K562 (cell line): ENCODE results near the gene ZDHHC17. TPM values are rescaled to one million over a fixed set of nuclear protein-coding genes. Genes with fewer than 3 reads are reported as not detected.

Experiments used
- ATAC-seq: fragments of 200-7000 bp; cut with Tn5 transposase; 3 replicates; pipeline ENCODE4 v1.9.1; 2020; ENCODE audit warnings: moderate library complexity
- BruUV-seq: library from RNA; stranded (reverse); fragments of 400-500 nt; replicated peaks from 2 replicates; lab custom pipeline; 2021; lab: Mats Ljungman, UMichigan
- CTCF ChIA-PET: fragments of 300-600 bp; formaldehyde crosslinking; extraction: SDS; loops from one replicate; lab custom pipeline; 2021; ENCODE audit warnings: low intra/inter-chr PET ratio; lab: Yijun Ruan, JAX
- POLR2A ChIA-PET: fragments of 300-600, 350-650 bp; sonication (Branson Sonifier 250); formaldehyde crosslinking; extraction: SDS; loops from one replicate; lab custom pipeline; 2021; ENCODE audit warnings: antibody characterized with exemption, inconsistent platforms; lab: Yijun Ruan, JAX
- DNase-seq, 4 experiments: peaks; one replicate each; pipeline versions ENCODE4 v3.0.0 to v3.0.0-alpha.2; 2011 to 2018; ENCODE audit warnings: low spot score in 3 of 4, mixed read lengths in 3 of 4; ENCODE audit errors: extremely low read depth in 1 of 4
- FAIRE-seq: peaks from 2 replicates; lab custom pipeline; 2011; peaks lifted over from hg19 to GRCh38; lab: Jason Lieb, UNC
- H2AFZ ChIP-seq: 2 replicates; pipeline ENCODE4 v1.6.0; 2011; ENCODE audit warnings: low read depth, low read length, control low read depth, inconsistent platforms
- H3K27ac ChIP-seq: fragments of 200-600 bp; 3 replicates; pipeline ENCODE4 v1.8.0; 2011; ENCODE audit warnings: low read depth, mild to moderate bottlenecking, control low read depth, inconsistent platforms, low read length, moderate library complexity, mixed read lengths; ENCODE audit errors: extremely low read depth
- H3K27me3 ChIP-seq, 2 experiments: fragments of 300-600 bp in 1 of 2; 2 replicates in 1 of 2; 3 replicates in 1 of 2; pipeline versions ENCODE4 v1.6.0 to v1.8.0; 2011; ENCODE audit warnings: inconsistent platforms in 2 of 2, low read length in 2 of 2, mild to moderate bottlenecking in 1 of 2, mixed read lengths in 1 of 2, moderate library complexity in 1 of 2; ENCODE audit not compliant: control insufficient read depth in 2 of 2, insufficient read depth in 2 of 2
- H3K36me3 ChIP-seq: fragments of 300-600 bp; 3 replicates; pipeline ENCODE4 v1.8.0; 2011; ENCODE audit warnings: mild to moderate bottlenecking, low read length, inconsistent platforms; ENCODE audit not compliant: control insufficient read depth, insufficient read depth
- H3K4me1 ChIP-seq, 2 experiments: fragments of 200-600 bp in 1 of 2; replicated peaks in 1 of 2; 2 replicates in 1 of 2; 3 replicates in 1 of 2; pipeline versions ENCODE4 v1.5.1 to v1.8.0; 2011; ENCODE audit warnings: inconsistent platforms in 2 of 2, low read length in 2 of 2, mild to moderate bottlenecking in 1 of 2, mixed read lengths in 1 of 2, moderate library complexity in 1 of 2; ENCODE audit not compliant: control insufficient read depth in 2 of 2, insufficient read depth in 2 of 2
- H3K4me2 ChIP-seq: 2 replicates; pipeline ENCODE4 v1.6.1; 2011; ENCODE audit warnings: low read length, control low read depth, inconsistent platforms, mixed read lengths; ENCODE audit not compliant: insufficient read depth
- H3K4me3 ChIP-seq: fragments of 200-600 bp; sonication (generic), shearing (Covaris generic); 2 replicates; pipeline ENCODE4 v1.5.1; 2016; ENCODE audit warnings: control low read depth, inconsistent platforms
- H3K79me2 ChIP-seq: fragments of 200-600 bp; 3 replicates; pipeline ENCODE4 v1.8.0; 2011; ENCODE audit warnings: low read length, inconsistent platforms; ENCODE audit not compliant: control insufficient read depth, insufficient read depth
- H3K9ac ChIP-seq, 2 experiments: 2 replicates each; pipeline versions ENCODE4 v1.6.0 to v1.6.1; 2011; ENCODE audit warnings: low read depth in 2 of 2, low read length in 2 of 2, control low read depth in 1 of 2, inconsistent platforms in 1 of 2, mild to moderate bottlenecking in 1 of 2, mixed read lengths in 1 of 2; ENCODE audit not compliant: insufficient read depth in 1 of 2
- H3K9me1 ChIP-seq: one replicate; pipeline ENCODE4 v1.6.0; 2011; ENCODE audit warnings: inconsistent platforms, mild to moderate bottlenecking, low read length, moderate library complexity; ENCODE audit not compliant: control insufficient read depth, insufficient read depth
- H3K9me3 ChIP-seq: replicated peaks from 2 replicates; pipeline ENCODE4 v1.5.1; 2011; ENCODE audit warnings: low read depth, low read length, inconsistent platforms; ENCODE audit not compliant: control insufficient read depth, insufficient read depth
- H4K20me1 ChIP-seq: replicated peaks from 2 replicates; pipeline ENCODE4 v1.6.1; 2011; ENCODE audit warnings: low read length, inconsistent platforms, mixed read lengths; ENCODE audit not compliant: control insufficient read depth, insufficient read depth
- ASH1L ChIP-seq: fragments of 450-650 bp; IDR thresholded peaks from 2 replicates; pipeline ENCODE4 v1.6.1; 2018; ENCODE audit warnings: borderline replicate concordance, mild to moderate bottlenecking, low read depth; ENCODE audit not compliant: partially characterized antibody
- ATF1 ChIP-seq, 2 experiments: fragments of 450-650 bp in 1 of 2; IDR thresholded peaks; 2 replicates each; pipeline ENCODE4 v1.6.1; 2016; ENCODE audit warnings: missing compliant biosample characterization in 1 of 2, missing genetic modification characterization in 1 of 2
- BRD4 ChIP-seq: fragments of 200-600 bp; sonication (generic); IDR thresholded peaks from 2 replicates; pipeline ENCODE4 v1.6.1; 2017; ENCODE audit warnings: inconsistent platforms
- EP300 ChIP-seq: IDR thresholded peaks from 2 replicates; pipeline ENCODE4 v1.6.1; 2012; ENCODE audit warnings: low read length, improper control_type of control experiment
- JUNB ChIP-seq: fragments of 450-650 bp; formaldehyde crosslinking; conservative IDR thresholded peaks from 2 replicates; pipeline ENCODE4 v1.4.0; 2020; ENCODE audit warnings: mild to moderate bottlenecking
- JUND ChIP-seq, 2 experiments: IDR thresholded peaks; 2 replicates in 1 of 2; 3 replicates in 1 of 2; pipeline ENCODE4 v1.6.1; 2011; ENCODE audit warnings: borderline replicate concordance in 2 of 2, low read depth in 2 of 2, low read length in 2 of 2, improper control_type of control experiment in 1 of 2, missing biosample characterization in 1 of 2, missing genetic modification characterization in 1 of 2, missing genetic modification reagents in 1 of 2
- KAT8 ChIP-seq: fragments of 450-650 bp; IDR thresholded peaks from 2 replicates; pipeline ENCODE4 v1.6.1; 2016; ENCODE audit warnings: low read depth, mild to moderate bottlenecking
- MTA2 ChIP-seq: fragments of 450-650 bp; IDR thresholded peaks from 2 replicates; pipeline ENCODE4 v1.6.1; 2016; ENCODE audit warnings: low read depth
- PPARD ChIP-seq: fragments of 250-450 bp; sonication (Bioruptor Pico); IDR thresholded peaks from 2 replicates; pipeline ENCODE4 v1.8.0; 2022; ENCODE audit warnings: inconsistent platforms, mild to moderate bottlenecking, moderate library complexity
- ZNF324 ChIP-seq: fragments of 250-450 bp; sonication (Bioruptor Pico); IDR thresholded peaks from 2 replicates; pipeline ENCODE4 v1.4.0; 2020; ENCODE audit warnings: mild to moderate bottlenecking
- ZNF445 ChIP-seq: fragments of 250-450 bp; sonication (Bioruptor Pico); IDR thresholded peaks from 2 replicates; pipeline ENCODE4 v1.4.0; 2020; ENCODE audit warnings: low read depth, mild to moderate bottlenecking, moderate library complexity
- WGBS: fragments of 100-300 bp; shearing (Covaris generic); methylation state at CpG from one replicate; pipeline ENCODE4 v1.1.6; 2016; ENCODE audit warnings: low coverage, mixed read lengths; ENCODE audit not compliant: insufficient coverage; ENCODE audit errors: missing lambda C conversion rate; 5-methylcytosine and 5-hydroxymethylcytosine counted together
- in situ Hi-C: fragments of 300-500 bp; cut with MboI; formaldehyde crosslinking; loops from 4 replicates; pipeline ENCODE4 v1.15.0; 2018; ENCODE audit warnings: inconsistent platforms, mixed read lengths
- intact Hi-C: fragments of 100-400 bp; cut with micrococcal nuclease; formaldehyde crosslinking; loops from 2 replicates; pipeline ENCODE4 v1.14.2; 2022
- polyA plus RNA-seq, 8 experiments: library from polyadenylated mRNA; depleted of rRNA in 4 of 8; stranded (reverse) in 5 of 8; unstranded in 3 of 8; fragments of >200 nt; fragmentation: Nextera tagmentation in 2 of 8; fragmentation: Illumina TruSeq in 1 of 8; extraction: Ambion mirVana in 2 of 8; extraction: Trizol in 1 of 8; gene quantifications; 2 replicates each; pipeline versions ENCODE4 v1.2.1 to v1.2.3, GENCODE V29; 2011 to 2014; ENCODE audit warnings: inconsistent platforms in 1 of 8, missing spikeins in 1 of 8
- total RNA-seq, 7 experiments: library from RNA; depleted of rRNA in 6 of 7; stranded (reverse); fragments of >200 nt in 6 of 7; fragmentation: Illumina TruSeq in 2 of 7; extraction: Trizol in 2 of 7; gene quantifications; 2 replicates each; pipeline versions ENCODE4 v1.2.1 to v1.2.3, GENCODE V29; 2011 to 2021; ENCODE audit warnings: low replicate concordance in 1 of 7
- TF ChIP-seq, protein P1 (sequence below): sonication (generic); formaldehyde crosslinking; IDR thresholded peaks from 2 replicates; pipeline ENCODE4 v1.9.0; 2022; ENCODE audit warnings: mild to moderate bottlenecking, missing genetic modification reagents
- TF ChIP-seq, protein P2 (sequence below): sonication (generic); formaldehyde crosslinking; IDR thresholded peaks from 2 replicates; pipeline ENCODE4 v1.8.0; 2022; ENCODE audit warnings: mild to moderate bottlenecking, missing genetic modification reagents
- TF ChIP-seq, protein P3 (sequence below), 2 experiments: fragments of 450-650 bp in 1 of 2; sonication (generic) in 1 of 2; formaldehyde crosslinking in 1 of 2; IDR thresholded peaks in 1 of 2; conservative IDR thresholded peaks in 1 of 2; 2 replicates each; pipeline versions ENCODE4 v1.6.1 to v1.8.1; 2016 to 2023; ENCODE audit warnings: mild to moderate bottlenecking in 2 of 2, moderate library complexity in 2 of 2, inconsistent platforms in 1 of 2, missing genetic modification reagents in 1 of 2
- TF ChIP-seq, protein P4 (sequence below): fragments of 250-450 bp; sonication (Bioruptor Pico); IDR thresholded peaks from 2 replicates; pipeline ENCODE4 v1.5.0; 2021; ENCODE audit warnings: mild to moderate bottlenecking, borderline replicate concordance

The ZDHHC17 gene
- total and polyA plus RNA-seq, 9 of the 15 experiments (the other 6 are each of a cell fraction or from before 2014, with no cell fraction given), result 6.7 to 66.0 (median 27.5) TPM

DNA sequence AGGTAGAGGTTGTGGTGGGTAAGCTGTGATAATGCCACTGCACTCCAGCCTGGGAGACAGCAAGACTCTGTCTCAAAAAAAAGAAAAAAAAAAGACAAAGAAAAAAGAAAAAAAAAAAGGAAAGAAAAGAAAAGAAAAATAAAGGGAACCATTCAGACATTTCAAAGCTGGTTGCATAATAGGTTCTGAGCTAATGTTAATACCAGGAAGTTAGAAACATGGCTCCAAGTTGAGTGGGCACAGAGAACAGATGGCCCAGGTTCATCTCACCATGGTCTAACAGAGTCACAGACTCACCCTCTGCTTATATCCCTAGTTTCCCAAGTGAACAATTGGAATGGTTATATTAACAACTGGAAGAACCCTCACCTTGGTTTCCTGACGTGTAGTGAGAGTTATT is 17.4 kb upstream of the ZDHHC17 start (continued):
- TF ChIP-seq ASH1L (no peak), PPARD (CRISPR knock-in tag) (no peak), ZNF324 (CRISPR knock-in tag) (no peak), BRD4 (no peak), MTA2 (no peak)

DNA sequence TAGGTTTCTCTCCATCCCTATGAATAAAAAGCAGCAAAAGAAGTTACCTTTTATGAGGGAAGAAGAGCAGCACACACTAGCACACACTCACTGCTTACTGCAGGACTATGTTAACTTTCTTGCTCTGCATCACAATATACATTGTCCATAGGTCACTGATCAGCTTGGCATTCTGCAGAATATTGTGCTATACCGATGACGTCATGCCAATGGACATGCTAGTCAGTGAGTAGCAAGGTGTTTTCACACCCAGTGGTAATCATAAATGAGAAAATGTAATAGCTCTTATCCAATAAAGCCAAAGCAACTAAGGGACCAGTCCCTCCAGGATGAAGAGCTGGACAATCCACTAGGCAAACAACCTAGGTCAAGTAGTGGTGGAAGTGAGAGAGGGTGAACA is 16.7 kb upstream of the ZDHHC17 start:
- BruUV-seq, result no TSS peak
- in situ Hi-C loops, result no loop called here
- intact Hi-C loops, result no loop called here
- CTCF ChIA-PET, result no interaction called here
- Histone ChIP-seq H4K20me1 (no peaks in the 10 kb centered on the region), H3K36me3 (no peaks in the 10 kb centered on the region), H3K27me3 (no peaks in the 10 kb centered on the region), H3K9ac (no peak overlapping the region), H2AFZ (no peak overlapping the region), H3K9me1 (no peaks in the 10 kb centered on the region), H3K4me2 (no peak overlapping the region), H3K9me3 (no peaks in the 10 kb centered on the region), H3K27ac (no peak overlapping the region), H3K4me3 (no peak overlapping the region), H3K79me2 (no peaks in the 10 kb centered on the region), H3K4me1 (no peaks in the 10 kb centered on the region)
- POLR2A ChIA-PET, result interaction anchor here (1.3 to 3.0 kb wide), 2 partner anchors 9 to 15 kb away, joined by 4 to 8 read pairs; no protein-coding TSS in a partner anchor
- ATAC-seq (no peak), DNase-seq (no peak), FAIRE-seq (no peak)
- WGBS, result 14% methylated on average over 2 of the region's 2 CpGs
- TF ChIP-seq ZNF445 (CRISPR knock-in tag), result no peak
- TF ChIP-seq JUNB (CRISPR knock-in tag), result peak; percentile 72; the same call in 1 of the 2 replicates
- TF ChIP-seq, protein P1, sequence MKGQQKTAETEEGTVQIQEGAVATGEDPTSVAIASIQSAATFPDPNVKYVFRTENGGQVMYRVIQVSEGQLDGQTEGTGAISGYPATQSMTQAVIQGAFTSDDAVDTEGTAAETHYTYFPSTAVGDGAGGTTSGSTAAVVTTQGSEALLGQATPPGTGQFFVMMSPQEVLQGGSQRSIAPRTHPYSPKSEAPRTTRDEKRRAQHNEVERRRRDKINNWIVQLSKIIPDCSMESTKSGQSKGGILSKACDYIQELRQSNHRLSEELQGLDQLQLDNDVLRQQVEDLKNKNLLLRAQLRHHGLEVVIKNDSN (CRISPR knock-in tag), result no peak
- peak; percentile 60; the same call in 1 of the 2 replicates for TF ChIP-seq JUND (IDR thresholded peaks at IDR 0.05; ENCODE audit: borderline replicate concordance, low read depth, low read length)
- peak; percentile 46; the same call in 1 of the 3 replicates for TF ChIP-seq JUND (tag; IDR thresholded peaks at IDR 0.05; ENCODE audit: borderline replicate concordance, low read depth, low read length)
- TF ChIP-seq ATF1 (CRISPR knock-in tag; IDR thresholded peaks at IDR 0.05), result no peak
- TF ChIP-seq ATF1 (tag; IDR thresholded peaks at IDR 0.05), result peak; percentile 51; the same call in 1 of the 2 replicates
- TF ChIP-seq, protein P2, sequence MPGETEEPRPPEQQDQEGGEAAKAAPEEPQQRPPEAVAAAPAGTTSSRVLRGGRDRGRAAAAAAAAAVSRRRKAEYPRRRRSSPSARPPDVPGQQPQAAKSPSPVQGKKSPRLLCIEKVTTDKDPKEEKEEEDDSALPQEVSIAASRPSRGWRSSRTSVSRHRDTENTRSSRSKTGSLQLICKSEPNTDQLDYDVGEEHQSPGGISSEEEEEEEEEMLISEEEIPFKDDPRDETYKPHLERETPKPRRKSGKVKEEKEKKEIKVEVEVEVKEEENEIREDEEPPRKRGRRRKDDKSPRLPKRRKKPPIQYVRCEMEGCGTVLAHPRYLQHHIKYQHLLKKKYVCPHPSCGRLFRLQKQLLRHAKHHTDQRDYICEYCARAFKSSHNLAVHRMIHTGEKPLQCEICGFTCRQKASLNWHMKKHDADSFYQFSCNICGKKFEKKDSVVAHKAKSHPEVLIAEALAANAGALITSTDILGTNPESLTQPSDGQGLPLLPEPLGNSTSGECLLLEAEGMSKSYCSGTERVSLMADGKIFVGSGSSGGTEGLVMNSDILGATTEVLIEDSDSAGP (CRISPR knock-in tag), result no peak
- TF ChIP-seq, protein P3, sequence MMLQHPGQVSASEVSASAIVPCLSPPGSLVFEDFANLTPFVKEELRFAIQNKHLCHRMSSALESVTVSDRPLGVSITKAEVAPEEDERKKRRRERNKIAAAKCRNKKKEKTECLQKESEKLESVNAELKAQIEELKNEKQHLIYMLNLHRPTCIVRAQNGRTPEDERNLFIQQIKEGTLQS (IDR thresholded peaks at IDR 0.05), result peak; percentile 92
- TF ChIP-seq, protein P3 (CRISPR knock-in tag; conservative IDR thresholded peaks at IDR 0.05), result no peak
- TF ChIP-seq KAT8, result no peak
- no peak for TF ChIP-seq EP300
- TF ChIP-seq, protein P4, sequence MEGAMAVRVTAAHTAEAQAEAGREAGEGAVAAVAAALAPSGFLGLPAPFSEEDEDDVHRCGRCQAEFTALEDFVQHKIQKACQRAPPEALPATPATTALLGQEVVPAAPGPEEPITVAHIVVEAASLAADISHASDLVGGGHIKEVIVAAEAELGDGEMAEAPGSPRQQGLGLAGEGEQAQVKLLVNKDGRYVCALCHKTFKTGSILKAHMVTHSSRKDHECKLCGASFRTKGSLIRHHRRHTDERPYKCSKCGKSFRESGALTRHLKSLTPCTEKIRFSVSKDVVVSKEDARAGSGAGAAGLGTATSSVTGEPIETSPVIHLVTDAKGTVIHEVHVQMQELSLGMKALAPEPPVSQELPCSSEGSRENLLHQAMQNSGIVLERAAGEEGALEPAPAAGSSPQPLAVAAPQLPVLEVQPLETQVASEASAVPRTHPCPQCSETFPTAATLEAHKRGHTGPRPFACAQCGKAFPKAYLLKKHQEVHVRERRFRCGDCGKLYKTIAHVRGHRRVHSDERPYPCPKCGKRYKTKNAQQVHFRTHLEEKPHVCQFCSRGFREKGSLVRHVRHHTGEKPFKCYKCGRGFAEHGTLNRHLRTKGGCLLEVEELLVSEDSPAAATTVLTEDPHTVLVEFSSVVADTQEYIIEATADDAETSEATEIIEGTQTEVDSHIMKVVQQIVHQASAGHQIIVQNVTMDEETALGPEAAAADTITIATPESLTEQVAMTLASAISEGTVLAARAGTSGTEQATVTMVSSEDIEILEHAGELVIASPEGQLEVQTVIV (CRISPR knock-in tag), result no peak
